ENCODE results near the gene SUMO4. TPM values are rescaled to one million over a fixed set of nuclear protein-coding genes. Genes with fewer than 3 reads are reported as not detected.

SUMO4 gene
- total and polyA plus RNA-seq, 10 of the 15 experiments (the other 5 are each of a cell fraction or from before 2014, with no cell fraction given), result 0.07 to 5.3 (median 1.0) TPM; not detected in 1

GRCh38 chr6:149438855-149439254, 38.8 kb downstream of the SUMO4 start (continued):
- TF ChIP-seq ZNF622 (IDR thresholded peaks at IDR 0.05) (no peak), ZSCAN29 (IDR thresholded peaks at IDR 0.05) (no peak), PAX8 (IDR thresholded peaks at IDR 0.05) (no peak), MYB (IDR thresholded peaks at IDR 0.05; ENCODE audit: borderline replicate concordance, low read depth, low read length) (no peak), SMC3 (IDR thresholded peaks at IDR 0.05; ENCODE audit: borderline replicate concordance, low read length) (no peak), SMARCA5 (IDR thresholded peaks at IDR 0.05) (no peak)

- DNase-seq (ENCODE audit: low read depth, low spot score) (no peak), ATAC-seq (no peak), FAIRE-seq (no peak)
- intact Hi-C loops (cut with micrococcal nuclease; ENCODE audit: unreplicated experiment), result loop anchor here (10.0 kb wide), 1 partner anchor 685 kb away; no protein-coding TSS in a partner anchor
- H2AFZ ChIP-seq (ENCODE audit: control insufficient read depth, low read depth, low read length), result no peak overlapping the region
- in situ Hi-C loops (cut with MboI), result loop anchor here (25.0 kb wide), 1 partner anchor 677 kb away; no protein-coding TSS in a partner anchor
- TF ChIP-seq CTCF (IDR thresholded peaks at IDR 0.05 in 2 of 3, conservative IDR thresholded peaks at IDR 0.05 in 1 of 3; ENCODE audit: control insufficient read depth in 2 of 3, extremely low read depth in 1 of 3, insufficient read depth in 1 of 3, low read depth in 3 of 3, low read length in 3 of 3) (no peak), SRF (IDR thresholded peaks at IDR 0.05; ENCODE audit: low read depth in 2 of 2, low read length in 2 of 2) (no peak), SIN3A (IDR thresholded peaks at IDR 0.05; ENCODE audit: low read depth, low read length) (no peak), CHD4 (IDR thresholded peaks at IDR 0.05) (no peak)
- no TSS peak for BruUV-seq (replicated peaks)
- H4K20me1 ChIP-seq (ENCODE audit: control insufficient read depth, insufficient read depth), result no peaks in the 10 kb centered on the region
- H3K9me3 ChIP-seq (replicated peaks; ENCODE audit: control insufficient read depth, insufficient read depth, low read length), result no peaks in the 10 kb centered on the region; the same call in 2 of the 3 replicates
- 100% methylated on average over 1 of the region's 1 CpG for WGBS (ENCODE audit: insufficient coverage, insufficient replicate concordance, low lambda C conversion rate, missing lambda C conversion rate)
- no peaks in the 10 kb centered on the region for H3K27me3 ChIP-seq (replicated peaks in 1 of 2; ENCODE audit: control insufficient read depth in 2 of 2, insufficient read depth in 2 of 2, low read length in 1 of 2)
- ChIA-PET POLR2A (interaction anchor here (0.6 kb wide), 1 partner anchor 10 kb away, joined by 10 read pairs; no protein-coding TSS in a partner anchor), SMC1A (ENCODE audit: uncharacterized antibody, unreplicated experiment) (interaction anchor here (1.2 to 3.9 kb wide), 3 partner anchors 25 to 359 kb away, joined by 3 to 25 read pairs (median 4); no protein-coding TSS in a partner anchor), CTCF (interaction anchor here (0.8 to 2.2 kb wide), 2 partner anchors 77 to 411 kb away, joined by 3 to 15 read pairs; no protein-coding TSS in a partner anchor), RAD21 (ENCODE audit: unreplicated experiment) (interaction anchor here (1.1 to 1.6 kb wide), 2 partner anchors 44 to 78 kb away, joined by 4 to 8 read pairs; no protein-coding TSS in a partner anchor)
- H3K4me1 ChIP-seq (ENCODE audit: control insufficient read depth, insufficient read depth, low read length), result peaks cover 9% of the 10 kb centered on the region
- H3K36me3 ChIP-seq (ENCODE audit: control insufficient read depth in 2 of 2, insufficient read depth in 2 of 2, low read length in 1 of 2), result no peaks in the 10 kb centered on the region
- H3K9ac ChIP-seq (ENCODE audit: control insufficient read depth, insufficient read depth, low read length), result no peak overlapping the region
- H3K4me2 ChIP-seq (ENCODE audit: control insufficient read depth, insufficient read depth), result no peak overlapping the region
- no peak overlapping the region for H3K4me3 ChIP-seq
- no peak overlapping the region for H3K27ac ChIP-seq (ENCODE audit: control insufficient read depth, insufficient read depth)
- no peaks in the 10 kb centered on the region for H3K79me2 ChIP-seq (ENCODE audit: control insufficient read depth, insufficient read depth, low read length)
Observed at GRCh38 chr6:149439626-149440025, 39.6 kb downstream of the SUMO4 start.
